ENCODE measurements around the gene TEKT4. TPM values are rescaled to one million over a fixed set of nuclear protein-coding genes. Genes with fewer than 3 reads are reported as not detected.

The TEKT4 gene
- total RNA-seq, 2 experiments from 2014 or later, result not detected

GRCh38 chr2:94869131-94869530 is 2.1 kb upstream of the TEKT4 start:
- H3K4me3 Mint-ChIP-seq, result no peak overlapping the region
- POLR2A ChIA-PET, result no interaction called here
- DNase-seq (no peak), ATAC-seq (no peak)
- H3K36me3 Mint-ChIP-seq (ENCODE audit: low read depth), result no peaks in the 10 kb centered on the region
- peaks cover 3% of the 10 kb centered on the region for H3K27me3 Mint-ChIP-seq
- no peaks in the 10 kb centered on the region for H3K4me1 Mint-ChIP-seq (ENCODE audit: low read depth)
- no peak overlapping the region for H3K27ac Mint-ChIP-seq
- TF ChIP-seq CTCF (IDR thresholded peaks at IDR 0.05), result no peak
- CTCF ChIA-PET, result no interaction called here
- no peaks in the 10 kb centered on the region for H3K9me3 Mint-ChIP-seq
- intact Hi-C loops (cut with micrococcal nuclease), result no loop called here

GRCh38 chr2:94869552-94870439 is 1.4 kb upstream of the TEKT4 start:
- POLR2A ChIA-PET, result no interaction called here
- no peak overlapping the region for H3K4me3 Mint-ChIP-seq
- no peaks in the 10 kb centered on the region for H3K9me3 Mint-ChIP-seq
- no peaks in the 10 kb centered on the region for H3K36me3 Mint-ChIP-seq (ENCODE audit: low read depth)
- H3K27me3 Mint-ChIP-seq, result peaks cover 3% of the 10 kb centered on the region
- no peak for ATAC-seq
- no peak overlapping the region for H3K27ac Mint-ChIP-seq
- DNase-seq, result no peak
- no peak for TF ChIP-seq CTCF (IDR thresholded peaks at IDR 0.05)
- CTCF ChIA-PET, result no interaction called here
- intact Hi-C loops (cut with micrococcal nuclease), result loop anchor here (5.0 kb wide), 1 partner anchor 88 kb away; no protein-coding TSS in a partner anchor
- no peaks in the 10 kb centered on the region for H3K4me1 Mint-ChIP-seq (ENCODE audit: low read depth)

- no peak overlapping the region for H3K4me3 Mint-ChIP-seq
- H3K9me3 Mint-ChIP-seq, result no peaks in the 10 kb centered on the region
- peak; percentile 56 for ATAC-seq
- CTCF ChIA-PET, result no interaction called here
- H3K27ac Mint-ChIP-seq, result no peak overlapping the region
- H3K36me3 Mint-ChIP-seq (ENCODE audit: low read depth), result no peaks in the 10 kb centered on the region
- H3K27me3 Mint-ChIP-seq, result peaks cover 2% of the 10 kb centered on the region
- peak; percentile 54 for DNase-seq
- intact Hi-C loops (cut with micrococcal nuclease), result loop anchor here (5.0 kb wide), 1 partner anchor 87 kb away; no protein-coding TSS in a partner anchor
- TF ChIP-seq CTCF (IDR thresholded peaks at IDR 0.05), result peak; percentile 51
- no peaks in the 10 kb centered on the region for H3K4me1 Mint-ChIP-seq (ENCODE audit: low read depth)
- POLR2A ChIA-PET, result no interaction called here
Observed at GRCh38 chr2:94870440-94871225, 597 bp upstream of the TEKT4 start.

DNA sequence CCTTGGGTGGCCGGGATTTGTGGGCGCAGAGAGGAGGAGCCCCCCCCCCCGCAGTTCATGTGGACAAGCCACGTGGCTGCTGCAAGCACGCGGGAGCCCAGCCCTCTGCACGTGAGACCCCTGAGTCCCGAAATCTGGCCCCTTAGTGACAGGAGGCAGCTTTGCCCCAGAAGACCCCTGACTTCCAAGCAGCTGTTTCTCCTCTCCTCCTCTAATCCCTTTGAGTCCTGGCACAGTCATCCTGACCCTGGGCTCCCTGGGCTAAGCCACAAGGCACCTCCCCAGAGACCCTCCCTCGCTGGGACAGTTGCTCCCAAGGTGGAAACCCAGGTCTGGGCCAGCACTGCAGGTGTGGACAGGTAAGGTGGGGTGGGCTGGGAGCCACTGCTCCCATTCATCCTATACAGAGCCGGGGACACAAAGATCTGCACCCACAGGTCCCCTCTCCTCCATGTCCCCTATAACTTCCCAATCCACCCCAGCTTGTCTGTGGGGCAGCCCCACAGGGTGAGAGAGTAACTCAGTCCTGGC is 923 bp downstream of the TEKT4 start:
- no peak overlapping the region for H3K27ac Mint-ChIP-seq
- no peaks in the 10 kb centered on the region for H3K4me1 Mint-ChIP-seq (ENCODE audit: low read depth)
- no peaks in the 10 kb centered on the region for H3K9me3 Mint-ChIP-seq
- H3K36me3 Mint-ChIP-seq (ENCODE audit: low read depth), result no peaks in the 10 kb centered on the region
- H3K27me3 Mint-ChIP-seq, result peaks cover 3% of the 10 kb centered on the region
- no peak for ATAC-seq
- no peak for TF ChIP-seq CTCF (IDR thresholded peaks at IDR 0.05)
- ChIA-PET CTCF (interaction anchor here (0.8 kb wide), 1 partner anchor 84 kb away, joined by 3 read pairs; no protein-coding TSS in a partner anchor), POLR2A (no interaction called here)
- H3K4me3 Mint-ChIP-seq, result no peak overlapping the region
- intact Hi-C loops (cut with micrococcal nuclease), result loop anchor here (5.0 kb wide), 1 partner anchor 85 kb away; no protein-coding TSS in a partner anchor
- DNase-seq, result no peak

Measured in activated CD8-positive, alpha-beta T cell treated with anti-CD3 and anti-CD28 coated beads for 36 hours (primary cell).